Activated T-cell treated with anti-CD3 and anti-CD28 coated beads, Interleukin-2, amount 50 U/mL, for 1 hour (primary cell): ENCODE results near the gene IFT172.

Experiments
- DNase-seq: peaks from one replicate; pipeline ENCODE4 v3.0.0-alpha.2; 2020

Gene IFT172

GRCh38 chr2:27422958-27423357 is 66.6 kb downstream of the IFT172 start:
- DNase-seq: no peak

- no peak for DNase-seq
These were observed 67.8 kb downstream of the IFT172 start for GRCh38 chr2:27421660-27422250.

GRCh38 chr2:27420996-27421395 is 68.5 kb downstream of the IFT172 start:
- no peak for DNase-seq

GRCh38 chr2:27416151-27416550 is 73.4 kb downstream of the IFT172 start:
- no peak for DNase-seq

- DNase-seq: no peak
These were observed 77.0 kb downstream of the IFT172 start for GRCh38 chr2:27412419-27413152.

- DNase-seq: peak; percentile 98
These were observed 80.0 kb downstream of the IFT172 start, which contains the start of gene PPM1G for GRCh38 chr2:27409321-27410073. Gene PPM1G (minus strand): TSS chr2:27409591. CDS start chr2:27409422, 169 bp downstream.

- DNase-seq: no peak
These were observed 80.8 kb downstream of the IFT172 start for GRCh38 chr2:27408601-27409320.

GRCh38 chr2:27407798-27408491 is 81.6 kb downstream of the IFT172 start:
- no peak for DNase-seq

- DNase-seq: no peak
These were observed 89.0 kb downstream of the IFT172 start for GRCh38 chr2:27400348-27401135.

GRCh38 chr2:27398962-27399361 is 90.6 kb downstream of the IFT172 start:
- DNase-seq: no peak
